Measurements from ENCODE around the gene PCBP1. TPM values are rescaled to one million over a fixed set of nuclear protein-coding genes. Genes with fewer than 3 reads are reported as not detected.
A peak's percentile ranks its signal among the peaks of the same experiment; 100 is the strongest.
"Not testable (repeated sequence)": the region's sequence is repeated elsewhere in the genome, so short reads cannot be mapped to it uniquely, and the experiment has no call there.

The PCBP1 gene
- total RNA-seq (2014; rRNA removed; shearing (Covaris generic)), result 81.6 and 88.4 TPM in 2 replicates

GRCh38 chr2:70086838-70087701, at the start of gene PCBP1:
TSS of gene PCBP1 (plus strand) at chr2:70087477. CDS start at chr2:70087744, 267 bp downstream.
- no peaks in the 10 kb centered on the region for H3K27me3 ChIP-seq
- H3K4me3 ChIP-seq, result peak within 1 kb of the TSS; percentile 80
- peak within 1 kb of the TSS; percentile 100 for H3K27ac ChIP-seq
- DNase-seq, result peak; percentile 98
- no peaks in the 10 kb centered on the region for H3K9me3 ChIP-seq (replicated peaks)
- H3K36me3 ChIP-seq, result peaks cover 47% of the 10 kb centered on the region
- H3K4me1 ChIP-seq, result peaks cover 30% of the 10 kb centered on the region

GRCh38 chr2:70039366-70039765, 47.9 kb upstream of the PCBP1 start:
- no peak for DNase-seq
- Histone ChIP-seq H3K4me1 (peaks cover 14% of the 10 kb centered on the region; the same call in 1 of the 2 replicates), H3K27me3 (no peaks in the 10 kb centered on the region), H3K9me3 (replicated peaks) (peaks cover 5% of the 10 kb centered on the region; the same call in 1 of the 2 replicates), H3K36me3 (peaks cover 8% of the 10 kb centered on the region), H3K27ac (no peak overlapping the region), H3K4me3 (no peak overlapping the region)

- peaks cover 7% of the 10 kb centered on the region; the same call in 1 of the 2 replicates for H3K36me3 ChIP-seq
- no peak for DNase-seq
- no peaks in the 10 kb centered on the region for H3K27me3 ChIP-seq
- peaks cover 14% of the 10 kb centered on the region; the same call in 1 of the 2 replicates for H3K4me1 ChIP-seq
- H3K4me3 ChIP-seq, result no peak overlapping the region
- peaks cover 5% of the 10 kb centered on the region; the same call in 1 of the 2 replicates for H3K9me3 ChIP-seq (replicated peaks)
- no peak overlapping the region for H3K27ac ChIP-seq
These were observed 45.6 kb upstream of the PCBP1 start for GRCh38 chr2:70041663-70042062.

GRCh38 chr2:70042246-70042645, 45.0 kb upstream of the PCBP1 start:
- no peak for DNase-seq
- peaks cover 14% of the 10 kb centered on the region; the same call in 1 of the 2 replicates for H3K4me1 ChIP-seq
- no peak overlapping the region for H3K27ac ChIP-seq
- peaks cover 5% of the 10 kb centered on the region; the same call in 1 of the 2 replicates for H3K9me3 ChIP-seq (replicated peaks)
- no peaks in the 10 kb centered on the region for H3K27me3 ChIP-seq
- peaks cover 7% of the 10 kb centered on the region; the same call in 1 of the 2 replicates for H3K36me3 ChIP-seq
- H3K4me3 ChIP-seq, result no peak overlapping the region

GRCh38 chr2:70043252-70043875, 43.9 kb upstream of the PCBP1 start:
- Histone ChIP-seq H3K27ac (no peak overlapping the region), H3K27me3 (no peaks in the 10 kb centered on the region), H3K4me3 (no peak overlapping the region), H3K36me3 (peaks cover 11% of the 10 kb centered on the region), H3K4me1 (peaks cover 14% of the 10 kb centered on the region; the same call in 1 of the 2 replicates), H3K9me3 (replicated peaks) (peaks cover 5% of the 10 kb centered on the region; the same call in 1 of the 2 replicates)
- DNase-seq, result no peak

- H3K27ac ChIP-seq, result no peak overlapping the region
- DNase-seq, result no peak
- H3K9me3 ChIP-seq (replicated peaks), result peaks cover 4% of the 10 kb centered on the region; the same call in 1 of the 2 replicates
- no peaks in the 10 kb centered on the region for H3K27me3 ChIP-seq
- peaks cover 14% of the 10 kb centered on the region; the same call in 1 of the 2 replicates for H3K4me1 ChIP-seq
- H3K4me3 ChIP-seq, result no peak overlapping the region
- peaks cover 22% of the 10 kb centered on the region for H3K36me3 ChIP-seq
These were observed 42.8 kb upstream of the PCBP1 start for GRCh38 chr2:70044290-70045040.

GRCh38 chr2:70045405-70045804, 41.9 kb upstream of the PCBP1 start:
- no peak overlapping the region for H3K27ac ChIP-seq
- peaks cover 13% of the 10 kb centered on the region; the same call in 1 of the 2 replicates for H3K4me1 ChIP-seq
- no peak for DNase-seq
- peaks cover 26% of the 10 kb centered on the region for H3K36me3 ChIP-seq
- H3K4me3 ChIP-seq, result no peak overlapping the region
- no peaks in the 10 kb centered on the region for H3K9me3 ChIP-seq (replicated peaks)
- H3K27me3 ChIP-seq, result no peaks in the 10 kb centered on the region

- no peak for DNase-seq
- Histone ChIP-seq H3K36me3 (peaks cover 30% of the 10 kb centered on the region), H3K4me1 (peaks cover 9% of the 10 kb centered on the region; the same call in 1 of the 2 replicates), H3K4me3 (no peak overlapping the region), H3K27ac (no peak overlapping the region), H3K27me3 (no peaks in the 10 kb centered on the region), H3K9me3 (replicated peaks) (no peaks in the 10 kb centered on the region)
These were observed 41.3 kb upstream of the PCBP1 start for GRCh38 chr2:70045932-70046331.

- Histone ChIP-seq H3K4me1 (peaks cover 6% of the 10 kb centered on the region; the same call in 1 of the 2 replicates), H3K27me3 (no peaks in the 10 kb centered on the region), H3K4me3 (no peak overlapping the region), H3K36me3 (peaks cover 36% of the 10 kb centered on the region), H3K9me3 (replicated peaks) (no peaks in the 10 kb centered on the region), H3K27ac (no peak overlapping the region)
- DNase-seq, result no peak
These were observed 40.7 kb upstream of the PCBP1 start for GRCh38 chr2:70046534-70046933.

- Histone ChIP-seq H3K27me3 (no peaks in the 10 kb centered on the region), H3K4me3 (no peak overlapping the region), H3K36me3 (peaks cover 39% of the 10 kb centered on the region), H3K27ac (no peak overlapping the region), H3K4me1 (no peaks in the 10 kb centered on the region), H3K9me3 (replicated peaks) (no peaks in the 10 kb centered on the region)
- DNase-seq, result no peak
These were observed 39.8 kb upstream of the PCBP1 start for GRCh38 chr2:70047451-70047850.

GRCh38 chr2:70049255-70049654, 38.0 kb upstream of the PCBP1 start:
- no peaks in the 10 kb centered on the region for H3K27me3 ChIP-seq
- H3K4me3 ChIP-seq, result no peak overlapping the region
- H3K9me3 ChIP-seq (replicated peaks), result no peaks in the 10 kb centered on the region
- no peak overlapping the region for H3K27ac ChIP-seq
- peaks cover 49% of the 10 kb centered on the region for H3K36me3 ChIP-seq
- no peaks in the 10 kb centered on the region for H3K4me1 ChIP-seq
- no peak for DNase-seq

GRCh38 chr2:70050631-70051425, 36.4 kb upstream of the PCBP1 start:
- H3K36me3 ChIP-seq, result peaks cover 62% of the 10 kb centered on the region
- H3K4me3 ChIP-seq, result no peak overlapping the region
- no peak for DNase-seq
- H3K27ac ChIP-seq, result no peak overlapping the region
- no peaks in the 10 kb centered on the region for H3K27me3 ChIP-seq
- no peaks in the 10 kb centered on the region for H3K4me1 ChIP-seq
- no peaks in the 10 kb centered on the region for H3K9me3 ChIP-seq (replicated peaks)

GRCh38 chr2:70055259-70055658, 32.0 kb upstream of the PCBP1 start:
- not testable (repeated sequence) for DNase-seq

GRCh38 chr2:70061317-70061716, 26.0 kb upstream of the PCBP1 start:
- H3K36me3 ChIP-seq, result peaks cover 62% of the 10 kb centered on the region

More at GRCh38 chr2:70055259-70055658, 32.0 kb upstream of the PCBP1 start:
- H3K27ac ChIP-seq; H3K9me3 ChIP-seq (replicated peaks); H3K27me3 ChIP-seq; H3K4me1 ChIP-seq; H3K4me3 ChIP-seq: not testable (repeated sequence)
- peaks cover 67% of the 10 kb centered on the region for H3K36me3 ChIP-seq

More at GRCh38 chr2:70061317-70061716, 26.0 kb upstream of the PCBP1 start:
- DNase-seq, result no peak
- no peaks in the 10 kb centered on the region for H3K4me1 ChIP-seq
- no peak overlapping the region for H3K4me3 ChIP-seq
- H3K27me3 ChIP-seq, result no peaks in the 10 kb centered on the region
- H3K9me3 ChIP-seq (replicated peaks), result no peaks in the 10 kb centered on the region
- H3K27ac ChIP-seq, result no peak overlapping the region
